SK-N-SH (cell line): ENCODE data around the gene RPS19. TPM values are rescaled to one million over a fixed set of nuclear protein-coding genes. Genes with fewer than 3 reads are reported as not detected.

Experiments used
- CTCF ChIA-PET: fragments of 300-600, 350-600 bp; formaldehyde crosslinking; extraction: SDS; loops from one replicate; lab custom pipeline; 2021; lab: Yijun Ruan, JAX
- POLR2A ChIA-PET: fragments of 350-600 bp; sonication (Branson Sonifier 250); formaldehyde crosslinking; extraction: SDS; loops from one replicate; lab custom pipeline; 2020; ENCODE audit warnings: antibody characterized with exemption, inconsistent platforms; lab: Yijun Ruan, JAX
- DNase-seq: peaks from one replicate; pipeline ENCODE4 v3.0.0; 2012
- H2AFZ ChIP-seq: fragments of 200-600 bp; sonication (generic); 2 replicates; pipeline ENCODE4 v1.8.1; 2016; ENCODE audit warnings: antibody characterized with exemption, mild to moderate bottlenecking, low read depth
- H3F3A ChIP-seq: fragments of 200-600 bp; sonication (generic); replicated peaks from 2 replicates; pipeline ENCODE3; 2016; ENCODE audit warnings: antibody characterized with exemption, mild to moderate bottlenecking; ENCODE audit not compliant: insufficient read depth
- H3K27ac ChIP-seq, 2 experiments: fragments of 200-500 bp in 1 of 2; fragments of 200-600 bp in 1 of 2; sonication (Bioruptor generic) in 1 of 2; sonication (generic), shearing (Covaris generic) in 1 of 2; 2 replicates each; pipeline versions ENCODE4 v1.5.1 to v1.6.1; 2014 to 2016; ENCODE audit warnings: low read depth in 2 of 2, inconsistent platforms in 1 of 2, low read length in 1 of 2, mild to moderate bottlenecking in 1 of 2, mixed read lengths in 1 of 2
- H3K27me3 ChIP-seq: fragments of 200-600 bp; sonication (generic), shearing (Covaris generic); 2 replicates; pipeline ENCODE4 v1.6.1; 2016; ENCODE audit warnings: mixed run types; ENCODE audit not compliant: insufficient read depth
- H3K36me3 ChIP-seq, 2 experiments: fragments of 200-500 bp in 1 of 2; fragments of 200-600 bp in 1 of 2; sonication (Bioruptor generic) in 1 of 2; sonication (generic) in 1 of 2; replicated peaks in 1 of 2; 2 replicates each; pipeline versions ENCODE3 to v1.5.1; 2014 to 2016; ENCODE audit warnings: low read length in 1 of 2, mild to moderate bottlenecking in 1 of 2; ENCODE audit not compliant: insufficient read depth in 2 of 2, control insufficient read depth in 1 of 2
- H3K4me1 ChIP-seq, 2 experiments: fragments of 200-500 bp in 1 of 2; fragments of 200-600 bp in 1 of 2; sonication (Bioruptor generic) in 1 of 2; sonication (generic), shearing (Covaris generic) in 1 of 2; 2 replicates each; pipeline versions ENCODE4 v1.5.1 to v1.6.1; 2014 to 2016; ENCODE audit warnings: low read depth in 1 of 2, low read length in 1 of 2, mixed run types in 1 of 2; ENCODE audit not compliant: insufficient read depth in 2 of 2, control insufficient read depth in 1 of 2
- H3K4me2 ChIP-seq: fragments of 200-600 bp; sonication (generic), shearing (Covaris generic); 2 replicates; pipeline ENCODE4 v1.6.1; 2017; ENCODE audit warnings: mixed run types
- H3K4me3 ChIP-seq, 2 experiments: fragments of 200-500 bp in 1 of 2; fragments of 200-600 bp in 1 of 2; sonication (Bioruptor generic) in 1 of 2; sonication (generic), shearing (Covaris generic) in 1 of 2; 2 replicates each; pipeline versions ENCODE4 v1.5.1 to v1.8.1; 2014 to 2016; ENCODE audit warnings: low read depth in 2 of 2, inconsistent platforms in 1 of 2, low read length in 1 of 2, mild to moderate bottlenecking in 1 of 2, mixed read lengths in 1 of 2, moderate library complexity in 1 of 2
- H3K79me2 ChIP-seq: fragments of 200-600 bp; sonication (generic); 2 replicates; pipeline ENCODE4 v1.8.1; 2017; ENCODE audit warnings: mild to moderate bottlenecking; ENCODE audit not compliant: insufficient read depth
- H3K9ac ChIP-seq: fragments of 200-600 bp; sonication (generic); 2 replicates; pipeline ENCODE4 v1.6.1; 2017; ENCODE audit warnings: mixed run types
- H3K9me2 ChIP-seq: fragments of 200-600 bp; sonication (generic); 2 replicates; pipeline ENCODE4 v1.6.1; 2017; ENCODE audit warnings: mixed run types
- H3K9me3 ChIP-seq: fragments of 200-600 bp; sonication (generic); 2 replicates; pipeline ENCODE4 v1.6.1; 2017; ENCODE audit warnings: mixed run types, mild to moderate bottlenecking, moderate library complexity
- H4K20me1 ChIP-seq: fragments of 200-600 bp; sonication (generic); 2 replicates; pipeline ENCODE4 v1.6.1; 2017; ENCODE audit warnings: mild to moderate bottlenecking, mixed run types; ENCODE audit not compliant: insufficient read depth
- CHD2 ChIP-seq: fragments of 150-350 bp; IDR thresholded peaks from 2 replicates; pipeline ENCODE4 v1.6.1; 2018; ENCODE audit warnings: low read length; ENCODE audit not compliant: partially characterized antibody
- ELF1 ChIP-seq: IDR thresholded peaks from 2 replicates; pipeline ENCODE4 v1.4.0; 2012
- FOXJ3 ChIP-seq: sonication (generic); formaldehyde crosslinking; IDR thresholded peaks from 2 replicates; pipeline ENCODE4 v1.5.1; 2020; ENCODE audit warnings: mild to moderate bottlenecking, missing genetic modification reagents
- FOXM1 ChIP-seq: IDR thresholded peaks from 2 replicates; pipeline ENCODE4 v1.4.0; 2012; ENCODE audit warnings: low read depth, mild to moderate bottlenecking
- GABPA ChIP-seq: IDR thresholded peaks from 2 replicates; pipeline ENCODE4 v1.4.0; 2012; ENCODE audit warnings: low read depth, mild to moderate bottlenecking
- JUND ChIP-seq: IDR thresholded peaks from 2 replicates; pipeline ENCODE4 v1.4.0; 2012
- MXI1 ChIP-seq: IDR thresholded peaks from 2 replicates; pipeline ENCODE4 v1.6.1; 2012; ENCODE audit warnings: mild to moderate bottlenecking, low read depth, low read length, improper control_type of control experiment
- RAD21 ChIP-seq: IDR thresholded peaks from 2 replicates; pipeline ENCODE4 v1.6.1; 2012; ENCODE audit warnings: mild to moderate bottlenecking, low read length
- RCOR1 ChIP-seq: fragments of 150-350 bp; IDR thresholded peaks from 2 replicates; pipeline ENCODE4 v1.6.1; 2017; ENCODE audit warnings: antibody characterized with exemption, low read length
- SIN3A ChIP-seq: IDR thresholded peaks from 2 replicates; pipeline ENCODE4 v1.6.1; 2012; ENCODE audit warnings: low read depth, mild to moderate bottlenecking, low read length, moderate library complexity, borderline replicate concordance
- TEAD4 ChIP-seq: IDR thresholded peaks from 2 replicates; pipeline ENCODE4 v1.4.0; 2012; ENCODE audit warnings: mild to moderate bottlenecking, borderline replicate concordance; ENCODE audit not compliant: insufficient read depth
- WGBS: methylation state at CpG from one replicate; pipeline ENCODE4 v1.1.6; 2017; ENCODE audit warnings: low lambda C conversion rate; 5-methylcytosine and 5-hydroxymethylcytosine counted together
- polyA plus RNA-seq, 3 experiments: library from polyadenylated mRNA; depleted of rRNA; stranded (reverse); fragments of >200 nt; gene quantifications; 2 replicates each; pipeline ENCODE4 v1.2.3, GENCODE V29; 2012
- TF ChIP-seq, protein P1 (sequence below): IDR thresholded peaks from 2 replicates; pipeline ENCODE4 v1.4.0; 2012; ENCODE audit warnings: low read depth, borderline replicate concordance
- TF ChIP-seq, protein P2 (sequence below): IDR thresholded peaks from 2 replicates; pipeline ENCODE4 v1.6.1; 2012; ENCODE audit warnings: mild to moderate bottlenecking, low read depth, low read length, moderate library complexity
- TF ChIP-seq, protein P3 (sequence below): IDR thresholded peaks from 2 replicates; pipeline ENCODE4 v1.4.0; 2012; ENCODE audit warnings: low read depth, borderline replicate concordance

The RPS19 gene
- polyA plus RNA-seq, 1 of the 3 experiments (the other 2 are of a cell fraction): 2,819 TPM

DNA sequence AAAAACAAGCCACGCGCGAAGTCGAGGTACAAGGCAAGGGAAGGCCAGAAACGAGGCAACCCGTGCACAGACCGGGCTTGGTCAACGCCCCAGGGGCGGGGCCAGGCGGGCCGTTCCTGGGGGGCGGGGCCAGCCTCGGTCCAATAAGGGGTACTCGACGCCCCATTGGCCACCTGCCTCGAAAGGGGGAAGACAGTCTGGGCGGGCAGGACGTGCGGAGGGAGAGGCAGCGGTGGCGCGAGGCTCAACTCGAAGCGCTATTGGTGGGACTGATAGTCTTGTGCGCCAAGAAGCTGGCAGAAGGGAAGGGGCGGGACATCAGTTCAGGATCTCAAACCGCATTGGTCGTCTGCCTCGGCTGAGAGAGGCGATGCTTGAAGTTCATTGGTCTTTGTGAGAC is 15.5 kb upstream of the RPS19 start, which contains the start of gene LYPD4 (continued):
- TF ChIP-seq, protein P1, sequence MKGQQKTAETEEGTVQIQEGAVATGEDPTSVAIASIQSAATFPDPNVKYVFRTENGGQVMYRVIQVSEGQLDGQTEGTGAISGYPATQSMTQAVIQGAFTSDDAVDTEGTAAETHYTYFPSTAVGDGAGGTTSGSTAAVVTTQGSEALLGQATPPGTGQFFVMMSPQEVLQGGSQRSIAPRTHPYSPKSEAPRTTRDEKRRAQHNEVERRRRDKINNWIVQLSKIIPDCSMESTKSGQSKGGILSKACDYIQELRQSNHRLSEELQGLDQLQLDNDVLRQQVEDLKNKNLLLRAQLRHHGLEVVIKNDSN: no peak
- TF ChIP-seq MXI1: no peak
- TF ChIP-seq CHD2: no peak
- TF ChIP-seq, all 33 proteins: peak for 0

DNA sequence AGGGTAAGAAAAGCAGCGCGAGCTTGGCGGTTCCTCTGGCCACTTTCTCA is 15.2 kb upstream of the RPS19 start, which contains the start of gene DMRTC2:
Gene DMRTC2 (plus strand): TSS at position 42 of the 50 bp plus-strand sequence. CDS start 2,387 bp downstream, outside the sequence.
- CTCF ChIA-PET: interaction anchor here (2.0 kb wide), 1 partner anchor 9 kb away, joined by 10 read pairs; no protein-coding TSS in a partner anchor
- Histone ChIP-seq H3K27me3 (peaks cover 19% of the 10 kb centered on the region), H3K9me3 (no peaks in the 10 kb centered on the region)
- no peak for DNase-seq
- TF ChIP-seq SIN3A: no peak
- no peak for TF ChIP-seq RAD21
- TF ChIP-seq MXI1: no peak
- no peak for TF ChIP-seq RCOR1
- TF ChIP-seq FOXM1: no peak
- TF ChIP-seq CHD2: no peak
- TF ChIP-seq, protein P2, sequence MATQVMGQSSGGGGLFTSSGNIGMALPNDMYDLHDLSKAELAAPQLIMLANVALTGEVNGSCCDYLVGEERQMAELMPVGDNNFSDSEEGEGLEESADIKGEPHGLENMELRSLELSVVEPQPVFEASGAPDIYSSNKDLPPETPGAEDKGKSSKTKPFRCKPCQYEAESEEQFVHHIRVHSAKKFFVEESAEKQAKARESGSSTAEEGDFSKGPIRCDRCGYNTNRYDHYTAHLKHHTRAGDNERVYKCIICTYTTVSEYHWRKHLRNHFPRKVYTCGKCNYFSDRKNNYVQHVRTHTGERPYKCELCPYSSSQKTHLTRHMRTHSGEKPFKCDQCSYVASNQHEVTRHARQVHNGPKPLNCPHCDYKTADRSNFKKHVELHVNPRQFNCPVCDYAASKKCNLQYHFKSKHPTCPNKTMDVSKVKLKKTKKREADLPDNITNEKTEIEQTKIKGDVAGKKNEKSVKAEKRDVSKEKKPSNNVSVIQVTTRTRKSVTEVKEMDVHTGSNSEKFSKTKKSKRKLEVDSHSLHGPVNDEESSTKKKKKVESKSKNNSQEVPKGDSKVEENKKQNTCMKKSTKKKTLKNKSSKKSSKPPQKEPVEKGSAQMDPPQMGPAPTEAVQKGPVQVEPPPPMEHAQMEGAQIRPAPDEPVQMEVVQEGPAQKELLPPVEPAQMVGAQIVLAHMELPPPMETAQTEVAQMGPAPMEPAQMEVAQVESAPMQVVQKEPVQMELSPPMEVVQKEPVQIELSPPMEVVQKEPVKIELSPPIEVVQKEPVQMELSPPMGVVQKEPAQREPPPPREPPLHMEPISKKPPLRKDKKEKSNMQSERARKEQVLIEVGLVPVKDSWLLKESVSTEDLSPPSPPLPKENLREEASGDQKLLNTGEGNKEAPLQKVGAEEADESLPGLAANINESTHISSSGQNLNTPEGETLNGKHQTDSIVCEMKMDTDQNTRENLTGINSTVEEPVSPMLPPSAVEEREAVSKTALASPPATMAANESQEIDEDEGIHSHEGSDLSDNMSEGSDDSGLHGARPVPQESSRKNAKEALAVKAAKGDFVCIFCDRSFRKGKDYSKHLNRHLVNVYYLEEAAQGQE: no peak
- no peak for TF ChIP-seq ELF1
- TF ChIP-seq GABPA: no peak
- TF ChIP-seq TEAD4: no peak
- TF ChIP-seq, protein P3, sequence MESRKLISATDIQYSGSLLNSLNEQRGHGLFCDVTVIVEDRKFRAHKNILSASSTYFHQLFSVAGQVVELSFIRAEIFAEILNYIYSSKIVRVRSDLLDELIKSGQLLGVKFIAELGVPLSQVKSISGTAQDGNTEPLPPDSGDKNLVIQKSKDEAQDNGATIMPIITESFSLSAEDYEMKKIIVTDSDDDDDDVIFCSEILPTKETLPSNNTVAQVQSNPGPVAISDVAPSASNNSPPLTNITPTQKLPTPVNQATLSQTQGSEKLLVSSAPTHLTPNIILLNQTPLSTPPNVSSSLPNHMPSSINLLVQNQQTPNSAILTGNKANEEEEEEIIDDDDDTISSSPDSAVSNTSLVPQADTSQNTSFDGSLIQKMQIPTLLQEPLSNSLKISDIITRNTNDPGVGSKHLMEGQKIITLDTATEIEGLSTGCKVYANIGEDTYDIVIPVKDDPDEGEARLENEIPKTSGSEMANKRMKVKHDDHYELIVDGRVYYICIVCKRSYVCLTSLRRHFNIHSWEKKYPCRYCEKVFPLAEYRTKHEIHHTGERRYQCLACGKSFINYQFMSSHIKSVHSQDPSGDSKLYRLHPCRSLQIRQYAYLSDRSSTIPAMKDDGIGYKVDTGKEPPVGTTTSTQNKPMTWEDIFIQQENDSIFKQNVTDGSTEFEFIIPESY: no peak
- no peak for TF ChIP-seq FOXJ3 (CRISPR knock-in tag)
- TF ChIP-seq, protein P1: no peak
- no peak for TF ChIP-seq JUND
- TF ChIP-seq, all 33 proteins: peak for 0
- Histone ChIP-seq H3K4me3 (no peak within 1 kb of the TSS), H3F3A (no peaks in the 10 kb centered on the region), H3K4me1 (no peaks in the 10 kb centered on the region), H2AFZ (no peak within 1 kb of the TSS), H3K4me2 (no peak within 1 kb of the TSS), H3K36me3 (no peaks in the 10 kb centered on the region), H3K9me2 (no peaks in the 10 kb centered on the region), H3K9ac (no peak within 1 kb of the TSS), H3K79me2 (no peaks in the 10 kb centered on the region), H3K27ac (no peak within 1 kb of the TSS), H4K20me1 (no peaks in the 10 kb centered on the region)
- POLR2A ChIA-PET: no interaction called here
- WGBS: 40% methylated on average over 1 of the region's 3 CpGs
